B cell (primary cell): ENCODE results near the gene VAC14. TPM values are rescaled to one million over a fixed set of nuclear protein-coding genes. Genes with fewer than 3 reads are reported as not detected.
"Not testable (repeated sequence)": the region's sequence is repeated elsewhere in the genome, so short reads cannot be mapped to it uniquely, and the experiment has no call there.

Source experiments
- ATAC-seq: fragments of 200-7000 bp; cut with Tn5 transposase; one replicate; pipeline ENCODE4 v1.10.0; 2021; ENCODE audit warnings: low read depth, mild to moderate bottlenecking, moderate number of reproducible peaks, moderate library complexity
- CTCF ChIA-PET: fragments of 350-600 bp; sonication (Branson Sonifier 250); formaldehyde crosslinking; loops from one replicate; lab custom pipeline; 2021; ENCODE audit warnings: antibody characterized with exemption, inconsistent platforms; lab: Charles Lee
- POLR2A ChIA-PET: fragments of 350-600 bp; sonication (Branson Sonifier 250); formaldehyde crosslinking; loops from one replicate; lab custom pipeline; 2021; ENCODE audit warnings: antibody characterized with exemption; lab: Charles Lee
- DNase-seq: peaks from one replicate; pipeline ENCODE4 v3.0.0; 2013
- H2AFZ ChIP-seq: 2 replicates; pipeline ENCODE4 v1.6.1; 2012; ENCODE audit warnings: mild to moderate bottlenecking, low read depth, low read length; ENCODE audit not compliant: insufficient read depth, poor library complexity, severe bottlenecking
- H3K27ac ChIP-seq, 2 donors: 1 replicate in 1 of 2; 2 replicates in 1 of 2; pipeline ENCODE4 v1.5.1; 2012 to 2013; ENCODE audit warnings: low read length in 2 of 2, mild to moderate bottlenecking in 2 of 2, moderate library complexity in 1 of 2
- H3K27me3 ChIP-seq, 4 experiments: fragments of 200-600 bp in 1 of 4; sonication (generic) in 1 of 4; replicated peaks in 1 of 4; 1 replicate in 2 of 4; 2 replicates in 2 of 4; pipeline versions ENCODE4 v1.6.1 to v1.7.0; 2013 to 2016; ENCODE audit warnings: low read length in 3 of 4, mild to moderate bottlenecking in 2 of 4, mixed read lengths in 1 of 4, moderate library complexity in 1 of 4; ENCODE audit not compliant: insufficient read depth in 4 of 4, control insufficient read depth in 3 of 4; ENCODE audit errors: control extremely low read depth in 1 of 4
- H3K36me3 ChIP-seq, 2 experiments: replicated peaks in 1 of 2; 1 replicate in 1 of 2; 2 replicates in 1 of 2; pipeline versions ENCODE4 v1.6.1 to v1.7.1; 2013; ENCODE audit warnings: low read length in 1 of 2; ENCODE audit not compliant: insufficient read depth in 2 of 2, control insufficient read depth in 1 of 2; ENCODE audit errors: control extremely low read depth in 1 of 2, extremely low read depth in 1 of 2
- H3K4me1 ChIP-seq, 2 donors: fragments of 200-600 bp in 1 of 2; sonication (generic) in 1 of 2; 1 replicate in 1 of 2; 2 replicates in 1 of 2; pipeline versions ENCODE4 v1.5.1 to v1.6.1; 2013 to 2017; ENCODE audit warnings: low read length in 2 of 2; ENCODE audit not compliant: control insufficient read depth in 2 of 2, insufficient read depth in 2 of 2
- H3K4me2 ChIP-seq: replicated peaks from 2 replicates; pipeline ENCODE3; 2012; ENCODE audit warnings: mild to moderate bottlenecking, low read depth, low read length; ENCODE audit not compliant: poor library complexity, severe bottlenecking
- H3K4me3 ChIP-seq, 5 experiments: fragments of 200-600 bp in 1 of 5; sonication (generic) in 1 of 5; 1 replicate in 3 of 5; 2 replicates in 2 of 5; pipeline versions ENCODE4 v1.5.1 to v1.7.0; 2011 to 2016; ENCODE audit warnings: low read length in 4 of 5, mild to moderate bottlenecking in 4 of 5, low read depth in 2 of 5, control low read depth in 1 of 5, moderate library complexity in 1 of 5; ENCODE audit not compliant: insufficient read depth in 1 of 5; ENCODE audit errors: control extremely low read depth in 1 of 5, extremely low read depth in 1 of 5
- H3K79me2 ChIP-seq: fragments of 200-600 bp; sonication (generic); one replicate; pipeline ENCODE4 v1.6.0; 2016; ENCODE audit warnings: low read length; ENCODE audit not compliant: control insufficient read depth, insufficient read depth
- H3K9ac ChIP-seq: fragments of 200-600 bp; sonication (generic); 2 replicates; pipeline ENCODE4 v1.6.1; 2017; ENCODE audit warnings: mild to moderate bottlenecking, low read length, moderate library complexity
- H3K9me3 ChIP-seq, 3 donors: one replicate each; pipeline versions ENCODE4 v1.6.1 to v1.7.1; 2013; ENCODE audit warnings: low read length in 2 of 3; ENCODE audit not compliant: control insufficient read depth in 2 of 3, insufficient read depth in 1 of 3; ENCODE audit errors: control extremely low read depth in 1 of 3
- H4K20me1 ChIP-seq: 2 replicates; pipeline ENCODE4 v1.6.0; 2012; ENCODE audit warnings: mild to moderate bottlenecking, low read length; ENCODE audit not compliant: insufficient read depth, control insufficient read depth, poor library complexity, severe bottlenecking
- H3K27ac Mint-ChIP-seq: one replicate; pipeline ENCODE4 v1.8.0; 2021; ENCODE audit warnings: mixed read lengths
- H3K27me3 Mint-ChIP-seq: one replicate; pipeline ENCODE4 v1.8.0; 2021; ENCODE audit warnings: mixed read lengths
- H3K4me1 Mint-ChIP-seq: one replicate; pipeline ENCODE4 v1.8.0; 2021; ENCODE audit warnings: mixed read lengths
- H3K4me3 Mint-ChIP-seq: one replicate; pipeline ENCODE4 v1.8.0; 2021; ENCODE audit warnings: mixed read lengths
- H3K9me3 Mint-ChIP-seq: one replicate; pipeline ENCODE4 v1.8.0; 2022; ENCODE audit warnings: mixed read lengths; ENCODE audit not compliant: insufficient read depth
- CTCF ChIP-seq: fragments of 200-600 bp; IDR thresholded peaks from one replicate; pipeline ENCODE4 v1.8.0; 2022; ENCODE audit warnings: antibody characterized with exemption, mild to moderate bottlenecking
- EZH2 ChIP-seq: IDR thresholded peaks from 2 replicates; pipeline ENCODE4 v1.6.1; 2012; ENCODE audit warnings: borderline replicate concordance, low read depth, mild to moderate bottlenecking, moderate library complexity, low read length; ENCODE audit not compliant: insufficient read depth, poor library complexity, severe bottlenecking
- WGBS: methylation state at CpG from one replicate; pipeline ENCODE4 v1.1.5; 2013; ENCODE audit warnings: missing lambda C conversion rate; ENCODE audit not compliant: insufficient coverage; 5-methylcytosine and 5-hydroxymethylcytosine counted together
- intact Hi-C: fragments of 100-400 bp; cut with micrococcal nuclease; formaldehyde crosslinking; loops from one replicate; pipeline ENCODE4 v1.10.0; 2022
- polyA minus RNA-seq: library from RNA; depleted of rRNA, polyadenylated mRNA; stranded (reverse); fragments of >200 nt; gene quantifications from 2 replicates; pipeline ENCODE4 v1.2.3, GENCODE V29; 2012
- polyA plus RNA-seq: library from polyadenylated mRNA; depleted of rRNA; stranded (reverse); fragments of >200 nt; gene quantifications from 2 replicates; pipeline ENCODE4 v1.2.3, GENCODE V29; 2012
- total RNA-seq, 2 donors: library from RNA; stranded (reverse); fragments of 120-200 nt in 1 of 2; gene quantifications; 1 replicate in 1 of 2; 2 replicates in 1 of 2; pipeline versions ENCODE4 v1.2.3 to v1.2.4, GENCODE V29; 2013 to 2022

VAC14 gene
- total RNA-seq (59.7 and 64.7 TPM in 2 replicates), polyA plus RNA-seq (42.6 and 43.2 TPM in 2 replicates), polyA minus RNA-seq (65.5 and 93.4 TPM in 2 replicates)
- total RNA-seq (2013) = 33.2 TPM

- Histone ChIP-seq H4K20me1 (peaks cover 27% of the 10 kb centered on the region), H3K36me3 (peaks cover 5 to 6% of the 10 kb centered on the region in 2 experiments), H3K4me3 (peak within 1 kb of the TSS; percentile 38 to 86 (median 66)), H3K79me2 (peaks cover 48% of the 10 kb centered on the region), H3K4me2 (peak within 1 kb of the TSS; percentile 80), H3K27me3 (peaks cover 0 to 6% (median 0%) of the 10 kb centered on the region in 4 experiments), H2AFZ (peak within 1 kb of the TSS; percentile 87), H3K4me1 (peaks cover 16 to 21% of the 10 kb centered on the region in 2 donors), H3K27ac (peak within 1 kb of the TSS; percentile 69 to 90), H3K9ac (peak within 1 kb of the TSS; percentile 86), H3K9me3 (peaks cover 0 to 2% (median 2%) of the 10 kb centered on the region in 3 donors)
- WGBS = 1% methylated on average over 56 of the region's 64 CpGs
- ChIA-PET POLR2A (interaction anchor here (1.2 kb wide), 1 partner anchor 488 kb away, joined by 3 read pairs; the partner anchor contains the start of gene CMTR2), CTCF (interaction anchor here (1.4 kb wide), 1 partner anchor 29 kb away, joined by 5 read pairs; no protein-coding TSS in a partner anchor)
- intact Hi-C loops = loop anchor here (1.0 to 10.0 kb wide), 7 partner anchors 64 to 1959 kb away; partner anchors contain the start of genes CMTR2, DHX38, PHLPP2 and TANGO6
- no peaks in the 10 kb centered on the region for H3K27me3 Mint-ChIP-seq
- ATAC-seq (peak; percentile 98), DNase-seq (peak; percentile 97)
- peak within 1 kb of the TSS; percentile 98 for H3K4me3 Mint-ChIP-seq
- no peak for TF ChIP-seq EZH2
- no peak for TF ChIP-seq CTCF
- no peaks in the 10 kb centered on the region for H3K9me3 Mint-ChIP-seq
- H3K27ac Mint-ChIP-seq = peak within 1 kb of the TSS; percentile 96
- peaks cover 36% of the 10 kb centered on the region for H3K4me1 Mint-ChIP-seq
Measured at GRCh38 chr16:70800781-70801480, at the start of gene VAC14. TSS of gene VAC14 (minus strand) at chr16:70801158. CDS start at chr16:70800900, 258 bp downstream.

- H3K4me1 Mint-ChIP-seq, H4K20me1 ChIP-seq, H3K9me3 Mint-ChIP-seq, H3K79me2 ChIP-seq, H3K4me2 ChIP-seq, H3K27ac Mint-ChIP-seq, H3K4me3 ChIP-seq, H3K27me3 ChIP-seq, H3K27ac ChIP-seq, POLR2A ChIA-PET, intact Hi-C loops, CTCF ChIA-PET, H3K4me1 ChIP-seq, H3K27me3 Mint-ChIP-seq, ATAC-seq, H2AFZ ChIP-seq, H3K9ac ChIP-seq, H3K4me3 Mint-ChIP-seq, DNase-seq, H3K36me3 ChIP-seq, H3K9me3 ChIP-seq: not testable (repeated sequence)
- WGBS = no CpG with 5 or more reads among the region's 4 CpGs
Measured at GRCh38 chr16:70823498-70824118, 22.6 kb upstream of the VAC14 start.

GRCh38 chr16:70822734-70823133 is 21.8 kb upstream of the VAC14 start:
- H3K27ac Mint-ChIP-seq, H3K9me3 Mint-ChIP-seq, POLR2A ChIA-PET, H3K79me2 ChIP-seq, H3K27me3 Mint-ChIP-seq, H3K4me1 Mint-ChIP-seq, H3K9me3 ChIP-seq, CTCF ChIA-PET, H3K4me1 ChIP-seq, H3K9ac ChIP-seq, ATAC-seq, H3K4me2 ChIP-seq, H2AFZ ChIP-seq, intact Hi-C loops, DNase-seq, H3K27me3 ChIP-seq, H3K36me3 ChIP-seq, H3K4me3 ChIP-seq, H3K27ac ChIP-seq, H4K20me1 ChIP-seq, H3K4me3 Mint-ChIP-seq: not testable (repeated sequence)
- WGBS = no CpG with 5 or more reads among the region's 2 CpGs
